Measurements from ENCODE around the gene FBXO4.

- TF ChIP-seq CTCF (conservative IDR thresholded peaks at IDR 0.05), result no peak
- no peak for TF ChIP-seq EZH2 (IDR thresholded peaks at IDR 0.05; ENCODE audit: low read depth)
Observed at GRCh38 chr5:41921166-41921565, 3.9 kb upstream of the FBXO4 start.
